GM18508 (cell line): Measurements from ENCODE around the gene TSC22D1.

Source experiments
- ATAC-seq: cut with Tn5 transposase; IDR thresholded peaks from one replicate; pipeline ENCODE4 v1.9.1; 2021; ENCODE audit warnings: moderate number of reproducible peaks; ENCODE audit not compliant: insufficient read depth, unreplicated experiment

The TSC22D1 gene

DNA sequence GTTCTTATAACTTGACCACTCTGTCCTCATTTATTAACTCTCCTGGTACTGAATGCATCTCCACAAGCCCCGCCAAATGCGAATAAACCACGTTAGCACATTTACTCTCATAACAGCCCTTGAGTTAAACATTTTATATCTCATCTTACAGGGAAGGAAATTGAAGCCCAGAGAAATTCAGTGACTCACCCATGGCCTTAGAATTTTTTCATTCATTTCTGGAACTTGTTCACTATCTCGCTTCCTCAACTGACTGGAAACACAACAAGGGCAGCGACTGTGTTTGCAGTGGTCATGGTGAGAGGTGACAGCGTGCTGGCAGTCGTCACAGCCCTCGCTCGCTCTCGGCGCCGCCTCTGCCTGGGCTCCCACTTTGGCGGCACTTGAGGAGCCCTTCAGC lies 163.0 kb downstream of the TSC22D1 start:
- no peak for ATAC-seq

DNA sequence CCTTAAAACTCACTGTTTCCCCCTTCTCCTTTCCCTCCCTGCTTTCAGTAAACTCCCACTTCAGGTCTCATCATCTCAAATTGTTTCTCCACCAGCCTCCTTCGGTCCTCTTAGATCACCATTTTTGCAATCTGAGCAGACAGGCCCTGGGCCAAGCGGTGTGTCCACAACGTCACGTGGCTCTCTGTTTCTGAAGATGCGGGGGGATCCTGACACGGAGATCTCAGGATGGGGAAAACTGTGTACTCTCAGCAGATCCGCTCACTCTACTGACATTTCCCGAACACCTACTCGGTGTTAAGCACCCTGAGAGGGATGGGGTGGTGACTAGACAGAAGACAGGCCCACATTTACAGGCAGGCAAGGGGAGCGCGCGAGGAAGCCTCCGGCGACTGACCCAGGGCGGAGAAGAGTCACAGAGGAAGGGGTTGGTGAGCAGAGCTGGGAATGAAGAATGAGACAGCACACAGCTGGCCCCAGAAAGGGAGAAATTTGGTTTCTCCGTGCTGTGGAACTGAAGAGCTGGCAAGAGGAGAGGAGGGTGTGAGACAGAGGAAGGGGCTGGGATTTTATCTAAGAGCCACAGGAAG lies 163.7 kb downstream of the TSC22D1 start:
- ATAC-seq = no peak

DNA sequence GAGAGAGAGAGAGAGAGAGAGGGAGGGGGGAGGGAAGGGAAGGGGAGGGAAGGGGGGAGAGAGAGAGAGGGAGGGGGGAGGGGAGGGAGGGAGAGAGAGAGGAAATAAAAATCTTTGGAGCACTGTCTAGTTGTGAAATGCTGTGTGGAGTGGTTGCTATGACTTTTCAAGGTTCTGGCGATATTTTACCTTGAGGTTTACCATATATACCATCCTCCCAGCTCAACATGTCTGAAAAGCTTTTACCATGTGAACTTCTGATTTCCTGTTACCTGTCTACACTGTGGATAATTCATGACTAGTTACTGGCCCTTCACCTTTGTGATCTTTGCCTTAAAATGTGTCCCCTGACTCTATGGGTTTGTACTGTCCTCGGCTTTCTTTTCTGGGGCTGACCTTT lies 164.3 kb downstream of the TSC22D1 start:
- ATAC-seq = no peak

DNA sequence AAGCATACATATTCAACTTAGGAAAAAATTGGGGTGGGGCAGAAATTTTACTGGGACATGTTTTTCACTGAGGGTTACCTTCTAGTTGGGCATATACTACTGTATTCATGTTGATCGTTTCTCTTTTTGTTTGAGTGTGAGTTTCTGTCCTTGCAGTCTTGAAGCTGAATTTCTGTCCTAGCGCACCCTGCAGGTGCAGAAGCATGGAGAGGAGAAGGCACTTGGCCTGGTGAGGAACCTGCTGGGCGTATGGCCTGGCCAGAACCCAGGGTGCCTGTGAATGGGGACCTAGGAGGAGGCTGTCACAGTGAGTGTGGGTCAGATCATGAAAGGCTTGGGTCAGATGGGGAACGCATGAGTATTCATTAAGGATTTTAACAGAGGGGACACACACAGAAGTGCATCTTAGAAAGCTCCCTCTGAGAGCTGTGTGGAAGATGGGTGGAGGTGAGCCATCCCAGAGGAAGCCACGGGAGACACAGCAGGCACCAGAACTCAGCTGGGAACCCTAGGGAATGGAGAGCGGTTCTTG lies 165.7 kb downstream of the TSC22D1 start:
- no peak for ATAC-seq

DNA sequence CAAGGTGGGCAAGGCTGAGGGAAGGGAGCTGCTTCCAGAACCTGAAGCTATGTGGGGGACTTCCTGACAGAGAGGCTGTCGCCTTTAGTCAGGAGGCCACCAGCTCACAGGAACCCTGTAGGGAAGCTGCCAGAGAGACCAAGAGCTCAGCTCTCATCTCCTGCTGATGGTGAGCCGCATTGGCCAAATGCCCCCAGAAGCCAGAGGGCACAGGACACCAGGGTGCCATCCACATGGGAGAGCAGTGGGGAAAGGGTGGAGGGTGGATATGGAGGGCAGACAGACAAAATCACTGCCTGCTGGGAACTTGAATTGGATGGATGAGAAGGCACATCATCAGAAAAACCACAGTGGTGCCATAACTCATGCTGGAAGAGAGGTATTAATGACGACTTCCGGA lies 166.5 kb downstream of the TSC22D1 start:
- no peak for ATAC-seq

DNA sequence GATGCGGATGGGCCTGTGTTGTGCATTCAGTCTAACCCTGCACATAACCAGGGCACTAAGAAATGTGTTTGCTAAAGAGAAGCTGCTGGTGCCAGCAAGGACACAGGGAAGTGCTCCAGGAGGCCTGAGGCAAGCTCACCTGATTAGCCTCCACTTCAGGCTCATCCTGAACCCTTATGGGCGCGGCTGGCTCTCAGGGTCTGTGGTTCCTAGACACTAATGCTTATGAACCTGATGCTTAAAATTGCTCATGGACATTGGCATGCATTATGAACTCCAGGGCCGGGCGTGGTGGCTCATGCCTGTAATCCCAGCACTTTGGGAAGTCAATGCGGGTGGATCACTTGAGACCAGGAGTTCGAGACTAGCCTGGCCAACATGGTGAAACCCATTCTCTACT lies 168.2 kb downstream of the TSC22D1 start:
- ATAC-seq = no peak

DNA sequence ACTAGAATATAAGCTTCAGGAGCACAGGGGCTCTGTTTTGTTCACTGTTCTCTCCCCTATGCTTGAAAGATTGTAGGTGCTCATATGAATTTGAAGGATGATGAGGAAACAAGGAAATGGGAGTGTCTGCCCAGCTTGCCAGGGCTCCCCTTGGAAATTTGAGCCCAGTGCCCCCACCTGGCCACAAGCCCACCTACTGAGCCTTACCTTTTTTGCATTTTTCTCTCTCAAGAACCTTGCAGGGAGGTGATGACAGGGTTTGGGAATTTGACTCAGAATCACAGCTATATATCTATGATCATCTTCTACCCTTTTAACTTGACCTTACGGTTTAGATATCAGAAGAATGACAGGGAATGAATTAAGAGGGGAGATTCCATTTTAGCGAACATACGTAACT lies 168.8 kb downstream of the TSC22D1 start:
- no peak for ATAC-seq

DNA sequence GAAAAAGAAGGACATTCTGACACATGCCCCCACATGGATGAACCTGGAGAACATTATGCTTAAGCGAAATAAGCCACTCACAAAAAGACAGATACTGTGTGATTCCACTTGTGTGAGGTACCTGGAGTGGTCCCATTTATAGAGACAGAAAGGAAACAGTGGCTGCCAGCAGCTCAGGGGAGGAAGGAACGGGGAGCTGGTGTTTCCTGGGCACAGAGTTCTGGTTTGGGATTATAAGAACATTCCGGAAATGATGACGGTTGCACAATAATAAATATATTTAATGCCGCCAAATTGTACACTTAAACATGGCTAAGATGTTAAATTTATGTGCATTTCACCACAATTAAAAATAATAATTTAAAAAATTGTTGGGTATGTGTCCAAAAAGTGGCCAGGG lies 169.5 kb downstream of the TSC22D1 start:
- no peak for ATAC-seq

DNA sequence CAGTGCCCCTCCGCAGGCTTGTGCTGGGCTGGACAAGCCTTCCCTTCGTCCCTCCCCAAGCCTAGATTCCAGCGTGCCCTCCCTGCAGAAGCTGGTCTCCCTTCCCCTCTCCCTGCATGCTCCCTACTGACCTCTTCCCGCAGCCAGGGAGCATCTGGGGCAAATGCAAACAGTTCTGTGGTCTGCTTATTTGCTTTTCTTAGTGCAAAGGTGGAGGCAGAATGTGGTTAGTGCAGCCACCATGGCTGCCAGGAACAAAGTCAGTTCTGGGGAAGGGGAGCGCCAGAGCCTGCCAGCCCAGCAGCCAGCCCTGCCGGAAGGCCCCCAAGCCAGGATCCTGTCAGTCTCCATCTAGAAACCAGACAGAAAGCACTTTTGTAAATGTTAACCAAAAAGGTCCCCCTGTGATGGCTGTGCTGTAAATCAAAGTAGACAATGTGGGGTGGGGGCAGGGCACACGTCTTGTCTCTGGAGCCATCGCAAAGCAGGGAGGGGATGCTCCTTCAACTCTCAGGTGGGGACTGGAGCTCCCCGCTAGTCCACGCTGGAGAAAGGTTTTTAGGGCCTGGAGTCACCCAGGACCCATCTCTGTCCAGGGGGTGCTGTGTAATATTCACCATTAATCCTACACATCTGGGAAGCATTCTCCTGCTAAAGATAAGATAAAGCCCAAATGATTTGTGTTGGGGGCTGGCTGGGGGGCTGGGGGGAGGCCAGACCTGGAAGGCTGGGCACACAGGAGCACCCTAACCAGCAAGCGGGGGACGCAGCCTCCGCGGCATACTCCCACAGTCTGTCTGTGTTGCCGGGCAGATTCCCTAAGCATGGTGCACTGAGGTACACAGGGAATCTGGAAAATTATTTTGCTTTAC lies 171.6 kb downstream of the TSC22D1 start:
- no peak for ATAC-seq

DNA sequence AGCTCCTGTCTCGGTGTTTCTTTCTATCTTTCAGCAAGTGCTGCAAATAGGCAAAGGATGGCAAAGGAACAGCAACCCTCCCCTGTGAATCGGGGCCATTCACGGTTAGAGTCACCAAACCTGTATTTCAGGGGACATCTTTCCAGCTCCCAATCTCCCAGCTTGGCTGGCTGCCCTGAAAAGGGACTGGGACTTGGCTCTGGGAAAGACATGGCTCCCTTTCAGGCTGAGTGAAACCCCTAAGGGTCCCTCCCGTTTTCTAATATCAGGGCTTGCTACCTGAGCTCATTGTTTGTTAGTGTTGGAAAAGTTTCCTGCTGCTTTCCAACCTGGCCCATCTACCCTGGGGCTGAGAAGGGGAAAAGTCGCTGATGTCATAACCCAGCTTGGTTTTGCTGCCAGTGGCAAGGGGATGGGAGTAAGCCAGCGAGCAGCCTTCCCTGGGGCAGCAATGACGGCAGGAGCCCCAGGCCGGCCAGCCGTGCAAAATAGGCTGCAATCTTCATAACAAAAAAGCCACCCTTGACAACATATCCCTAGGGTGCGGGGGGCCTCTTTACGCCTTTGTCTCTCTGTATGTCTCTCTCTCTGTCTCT lies 172.6 kb downstream of the TSC22D1 start:
- ATAC-seq = no peak

DNA sequence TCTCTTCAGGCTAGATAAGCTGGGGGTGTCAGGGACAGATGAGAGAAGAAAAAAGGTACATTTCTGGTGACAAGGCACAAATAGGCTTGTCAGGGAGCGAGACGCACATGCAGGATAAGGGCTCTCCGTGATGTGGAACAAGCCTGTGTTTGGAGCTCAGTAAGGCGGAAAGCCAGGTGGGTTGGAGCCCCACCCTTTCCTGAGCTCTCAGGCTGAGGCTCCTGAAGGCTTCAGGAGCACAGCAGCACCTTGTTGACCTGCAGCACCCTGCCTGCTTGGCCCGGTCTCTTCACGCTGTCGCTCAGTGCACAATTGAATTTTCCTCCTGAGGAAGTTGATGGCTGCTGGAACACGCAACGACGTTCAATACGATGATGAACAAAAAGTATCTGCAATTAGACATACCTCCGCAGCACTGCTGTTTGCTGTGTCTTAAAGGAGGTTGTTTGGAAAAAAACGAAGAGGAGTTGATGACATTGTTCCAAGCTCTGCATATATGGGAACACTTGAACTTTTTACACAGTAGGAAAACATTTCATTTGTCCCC lies 173.2 kb downstream of the TSC22D1 start:
- no peak for ATAC-seq

DNA sequence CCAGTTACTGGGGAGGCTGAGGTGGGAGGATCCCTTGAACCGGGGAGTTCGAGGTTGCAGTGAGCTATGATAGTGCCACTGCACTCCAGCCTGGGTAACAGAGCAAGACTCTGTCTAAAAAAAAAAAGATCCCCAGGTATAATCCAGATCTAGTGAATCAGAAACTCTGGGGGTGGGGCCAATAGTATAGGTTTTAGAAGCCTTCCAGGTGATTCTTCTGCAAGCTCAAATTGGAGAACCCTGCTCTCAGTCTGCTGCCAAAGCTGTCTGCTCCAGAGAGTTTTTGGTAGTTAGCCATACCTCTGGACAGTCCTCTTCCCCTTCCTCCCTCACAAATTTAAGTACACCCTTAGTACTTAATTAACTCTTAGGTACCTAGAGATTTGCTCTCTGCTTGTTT lies 174.6 kb downstream of the TSC22D1 start:
- no peak for ATAC-seq

DNA sequence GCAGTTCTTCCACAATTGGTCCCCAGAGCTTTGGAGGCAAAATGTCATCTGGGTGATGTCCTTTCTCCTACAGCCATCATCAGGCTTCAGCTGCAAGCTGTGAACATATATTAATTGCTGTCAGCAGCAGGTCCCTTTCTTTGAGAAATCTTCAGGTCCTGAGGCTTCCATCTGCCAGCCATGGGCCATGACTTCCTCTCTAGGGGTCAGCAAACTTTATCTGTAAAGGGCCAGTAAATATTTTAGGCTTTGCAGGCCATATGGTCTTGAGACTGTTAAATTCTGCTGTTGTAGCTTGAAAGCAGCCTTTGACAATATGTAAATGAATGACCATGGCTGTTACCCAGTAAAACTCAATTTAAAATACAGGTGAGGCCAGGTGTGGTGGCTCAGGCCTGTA lies 175.4 kb downstream of the TSC22D1 start:
- ATAC-seq = no peak

DNA sequence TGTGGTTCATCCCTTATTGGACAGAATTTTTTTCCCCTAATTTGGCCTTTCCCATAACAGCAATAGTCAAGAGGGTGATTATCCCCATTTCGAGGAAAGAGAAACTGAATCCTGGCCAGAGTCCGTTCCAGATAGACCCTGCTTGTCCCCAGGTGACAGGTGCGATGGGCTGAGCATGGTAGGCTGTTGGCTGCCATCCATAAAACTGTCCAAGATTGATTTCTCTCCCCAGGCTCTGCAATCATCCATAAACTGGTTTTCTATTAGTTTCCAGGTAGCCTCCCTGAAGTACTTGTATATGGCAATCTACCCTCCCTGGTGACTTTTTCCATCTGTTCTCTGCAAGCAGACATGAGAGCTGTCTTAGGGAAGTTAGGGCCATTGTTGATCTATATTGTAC lies 177.1 kb downstream of the TSC22D1 start:
- no peak for ATAC-seq

DNA sequence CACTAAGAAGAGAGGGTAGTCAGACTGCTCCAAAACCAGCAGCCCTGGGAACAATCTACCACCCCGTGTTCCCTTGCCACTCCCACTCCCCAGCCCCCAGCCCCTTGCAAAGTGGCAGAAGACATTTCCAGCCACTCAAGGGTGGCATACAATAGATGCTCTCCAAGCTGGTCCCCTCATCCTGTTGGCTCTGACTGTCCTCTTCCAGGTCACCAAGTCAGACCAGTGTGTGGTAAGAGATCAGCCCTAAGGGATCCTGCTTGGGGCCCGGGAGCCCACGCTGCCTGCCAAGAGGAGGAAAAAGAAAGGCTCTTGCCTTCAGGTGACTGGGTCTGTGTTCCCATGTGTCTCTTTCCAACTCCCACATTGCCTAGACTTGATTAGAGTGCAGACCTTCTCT lies 177.5 kb downstream of the TSC22D1 start:
- no peak for ATAC-seq

DNA sequence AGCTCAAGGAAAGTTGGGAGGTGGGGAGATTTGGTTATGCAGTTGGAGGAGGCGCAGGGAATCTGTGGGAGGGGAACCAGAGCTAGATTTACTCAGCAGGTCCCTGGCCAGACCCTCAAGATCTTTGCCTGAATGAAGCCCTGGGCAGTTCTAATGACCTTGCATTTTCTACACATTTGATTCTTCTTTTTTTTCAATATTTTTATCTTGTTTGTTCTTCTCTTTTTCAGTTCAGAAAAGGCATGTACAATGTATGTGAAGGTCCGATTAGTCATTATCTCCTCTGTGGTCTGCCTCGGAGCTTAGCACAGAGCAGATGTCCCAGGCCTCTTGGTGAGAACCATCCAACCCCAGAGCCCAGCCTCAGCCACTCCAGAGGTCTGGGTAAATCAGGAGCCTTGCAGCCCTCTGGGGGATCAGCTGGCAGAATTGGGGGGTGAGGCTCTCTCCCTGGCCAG lies 178.3 kb downstream of the TSC22D1 start:
- no peak for ATAC-seq

DNA sequence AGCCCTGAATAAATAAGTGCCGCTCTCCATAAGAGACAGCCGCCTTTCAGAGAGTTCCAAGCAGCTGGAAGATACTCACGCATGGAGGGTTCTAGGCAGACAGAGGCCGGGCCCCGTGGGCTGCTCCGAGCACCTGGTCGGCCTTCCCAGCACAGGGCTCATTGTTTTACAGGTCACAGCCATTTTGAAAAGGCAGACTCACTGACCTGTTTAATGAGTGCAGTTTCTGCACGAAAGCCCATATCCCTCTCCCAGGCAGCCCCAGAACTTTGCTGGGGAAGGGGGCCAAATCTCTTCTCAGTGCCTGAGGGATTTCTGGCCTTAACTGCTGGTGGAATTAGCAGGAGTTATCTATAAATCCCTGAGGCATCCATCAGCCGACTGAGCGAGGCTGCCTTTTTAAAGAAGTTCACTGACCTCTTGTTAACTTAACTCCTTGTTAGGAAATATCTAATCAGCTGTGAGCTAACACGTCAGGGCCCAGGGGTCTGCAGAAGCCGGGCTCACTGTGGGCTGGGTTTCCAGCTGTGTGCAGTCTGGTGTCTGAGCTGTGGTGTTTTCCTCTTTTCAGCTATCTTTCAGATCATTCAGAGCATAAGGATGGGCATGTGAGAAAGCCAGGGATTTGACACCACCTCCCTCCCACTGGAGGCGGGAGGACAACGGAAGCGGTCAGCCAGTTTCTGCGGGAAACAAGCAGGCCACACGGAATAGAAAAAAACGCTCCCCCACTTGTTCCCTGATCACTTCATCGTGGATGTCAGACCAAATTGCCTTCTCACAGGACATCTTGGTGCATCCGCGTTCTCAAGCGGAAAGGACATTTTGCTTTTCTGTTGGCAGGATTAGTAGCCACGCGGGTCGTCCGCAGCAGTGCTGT lies 179.2 kb downstream of the TSC22D1 start:
- ATAC-seq = no peak

DNA sequence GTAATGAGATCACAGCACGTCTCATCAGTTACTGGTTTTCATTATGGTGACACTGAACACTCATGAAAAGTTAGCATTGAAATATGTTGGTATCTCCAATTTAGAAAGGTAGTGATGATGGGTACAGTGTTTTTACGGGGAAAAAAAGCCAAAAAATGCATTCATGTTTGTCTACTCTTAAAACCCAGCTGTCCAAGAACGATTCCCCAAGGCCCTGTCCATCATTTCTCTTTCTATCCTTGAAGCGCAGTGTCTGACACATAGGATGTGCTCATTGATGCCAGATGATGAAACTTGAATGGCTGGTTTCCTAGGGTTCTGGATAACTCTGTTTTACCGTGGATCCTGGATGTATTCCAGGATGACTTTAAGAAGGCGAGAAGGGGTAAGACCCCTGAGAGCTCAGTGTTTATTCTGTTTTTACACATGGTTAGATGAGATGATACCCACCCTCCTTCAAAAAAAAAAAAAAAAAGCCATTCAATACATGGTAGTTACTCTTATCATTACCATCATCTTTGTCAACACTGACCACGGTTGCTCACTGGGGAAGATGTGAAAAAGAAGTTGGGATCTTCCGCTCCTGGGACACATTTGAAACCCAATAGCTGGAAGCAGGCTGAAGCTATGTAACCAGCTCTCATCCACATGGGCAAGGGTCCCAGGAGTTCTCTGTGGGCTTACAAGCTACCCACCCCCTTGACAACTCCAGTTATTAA lies 180.0 kb downstream of the TSC22D1 start:
- no peak for ATAC-seq

DNA sequence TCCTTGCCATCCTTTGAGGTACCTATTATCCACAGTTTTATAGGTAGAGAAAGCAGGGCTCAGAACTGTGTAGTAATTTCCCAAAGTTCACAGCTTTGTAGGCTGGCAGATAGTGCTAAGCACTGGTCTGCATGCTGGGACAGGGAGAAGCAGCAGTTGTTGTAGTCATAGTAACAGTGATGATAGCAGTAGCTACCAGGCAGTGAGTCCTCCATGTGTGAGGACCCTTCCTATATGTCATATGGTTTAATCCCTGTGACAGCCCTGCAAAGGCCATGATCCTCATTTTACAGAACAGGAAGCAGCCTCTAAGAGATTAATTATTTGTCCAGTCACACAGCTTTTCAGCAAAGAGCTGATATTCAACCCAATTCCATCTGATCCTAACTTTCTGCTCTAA lies 181.5 kb downstream of the TSC22D1 start:
- no peak for ATAC-seq
